ENCODE data around the gene SIM2.

The SIM2 gene

GRCh38 chr21:36759348-36760083 is 60.6 kb downstream of the SIM2 start:
- in situ Hi-C loops (cut with MboI; ENCODE audit: low sequenced_read_pairs) = no loop called here

GRCh38 chr21:36761685-36762084 is 62.8 kb downstream of the SIM2 start:
- in situ Hi-C loops (cut with MboI; ENCODE audit: low sequenced_read_pairs) = no loop called here

- in situ Hi-C loops (cut with MboI; ENCODE audit: low sequenced_read_pairs) = no loop called here
Observed at GRCh38 chr21:36762642-36763041, 63.7 kb downstream of the SIM2 start.

GRCh38 chr21:36763305-36763704 is 64.4 kb downstream of the SIM2 start:
- in situ Hi-C loops (cut with MboI; ENCODE audit: low sequenced_read_pairs) = no loop called here

- in situ Hi-C loops (cut with MboI; ENCODE audit: low sequenced_read_pairs) = no loop called here
Observed at GRCh38 chr21:36765229-36765628, 66.3 kb downstream of the SIM2 start.

GRCh38 chr21:36766511-36766910 is 67.6 kb downstream of the SIM2 start:
- in situ Hi-C loops (cut with MboI; ENCODE audit: low sequenced_read_pairs) = no loop called here

GRCh38 chr21:36767096-36767495 is 68.2 kb downstream of the SIM2 start:
- in situ Hi-C loops (cut with MboI; ENCODE audit: low sequenced_read_pairs) = no loop called here

GRCh38 chr21:36768496-36768895 is 69.6 kb downstream of the SIM2 start:
- in situ Hi-C loops (cut with MboI; ENCODE audit: low sequenced_read_pairs) = no loop called here

- in situ Hi-C loops (cut with MboI; ENCODE audit: low sequenced_read_pairs) = no loop called here
Observed at GRCh38 chr21:36769051-36769839, 70.3 kb downstream of the SIM2 start.

GRCh38 chr21:36773117-36773516 is 74.2 kb downstream of the SIM2 start:
- in situ Hi-C loops (cut with MboI; ENCODE audit: low sequenced_read_pairs) = no loop called here

GRCh38 chr21:36773995-36774394 is 75.1 kb downstream of the SIM2 start:
- in situ Hi-C loops (cut with MboI; ENCODE audit: low sequenced_read_pairs) = no loop called here

- in situ Hi-C loops (cut with MboI; ENCODE audit: low sequenced_read_pairs) = no loop called here
Observed at GRCh38 chr21:36776981-36777617, 78.2 kb downstream of the SIM2 start.

- in situ Hi-C loops (cut with MboI; ENCODE audit: low sequenced_read_pairs) = no loop called here
Observed at GRCh38 chr21:36780861-36781260, 81.9 kb downstream of the SIM2 start.

- in situ Hi-C loops (cut with MboI; ENCODE audit: low sequenced_read_pairs) = no loop called here
Observed at GRCh38 chr21:36783612-36784374, 84.9 kb downstream of the SIM2 start.

- in situ Hi-C loops (cut with MboI; ENCODE audit: low sequenced_read_pairs) = no loop called here
Observed at GRCh38 chr21:36784947-36785346, 86.0 kb downstream of the SIM2 start.

GRCh38 chr21:36785615-36786014 is 86.7 kb downstream of the SIM2 start:
- in situ Hi-C loops (cut with MboI; ENCODE audit: low sequenced_read_pairs) = no loop called here

- in situ Hi-C loops (cut with MboI; ENCODE audit: low sequenced_read_pairs) = no loop called here
Observed at GRCh38 chr21:36786186-36786585, 87.3 kb downstream of the SIM2 start.

- in situ Hi-C loops (cut with MboI; ENCODE audit: low sequenced_read_pairs) = no loop called here
Observed at GRCh38 chr21:36788120-36788638, 89.3 kb downstream of the SIM2 start.

- in situ Hi-C loops (cut with MboI; ENCODE audit: low sequenced_read_pairs) = no loop called here
Observed at GRCh38 chr21:36790616-36791015, 91.7 kb downstream of the SIM2 start.

GRCh38 chr21:36791180-36791579 is 92.3 kb downstream of the SIM2 start:
- in situ Hi-C loops (cut with MboI; ENCODE audit: low sequenced_read_pairs) = no loop called here

Data from hTERT RPE-1 (cell line).